Adrenal gland (tissue), 5 donors: ENCODE data around the gene GSTM4.

ENCODE experiments used
- POLR2A ChIP-seq, 2 donors: fragments of 450-650 bp; IDR thresholded peaks; one replicate each; pipeline ENCODE4 v1.6.1; 2017; ENCODE audit warnings: antibody characterized with exemption in 2 of 2, mild to moderate bottlenecking in 2 of 2, moderate library complexity in 1 of 2
- TF ChIP-seq, protein P1 (sequence below), 6 experiments: fragments of 450-650 bp in 4 of 6; fragments of 200-600 bp in 2 of 6; sonication (generic) in 1 of 6; IDR thresholded peaks; 1 replicate in 5 of 6; 2 replicates in 1 of 6; pipeline versions ENCODE4 v1.5.1 to v1.8.0; 2016 to 2021; ENCODE audit warnings: antibody characterized with exemption in 6 of 6, mild to moderate bottlenecking in 2 of 6, moderate library complexity in 1 of 6
- donor health status: DM: no; HTN: no; CAD: no.

DNA sequence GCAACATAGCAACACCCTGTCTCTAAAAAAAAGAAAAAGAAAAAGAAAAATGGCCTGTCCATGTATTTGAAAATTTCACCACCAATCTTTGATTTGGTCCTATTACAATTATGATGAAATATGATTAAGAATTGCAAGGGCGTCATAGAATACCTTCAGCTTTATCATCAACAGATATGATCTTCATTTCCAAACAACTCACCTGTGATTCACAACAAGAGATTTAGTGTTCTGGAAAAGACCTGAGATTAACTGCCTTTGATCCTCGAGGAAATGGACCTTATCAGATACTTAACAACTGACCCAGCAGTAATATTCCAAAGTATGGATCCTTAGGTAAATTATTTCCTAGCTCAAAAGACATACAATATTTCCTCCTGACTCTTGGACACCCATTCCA lies 3.5 kb upstream of the GSTM4 start:
- TF ChIP-seq, protein P1, sequence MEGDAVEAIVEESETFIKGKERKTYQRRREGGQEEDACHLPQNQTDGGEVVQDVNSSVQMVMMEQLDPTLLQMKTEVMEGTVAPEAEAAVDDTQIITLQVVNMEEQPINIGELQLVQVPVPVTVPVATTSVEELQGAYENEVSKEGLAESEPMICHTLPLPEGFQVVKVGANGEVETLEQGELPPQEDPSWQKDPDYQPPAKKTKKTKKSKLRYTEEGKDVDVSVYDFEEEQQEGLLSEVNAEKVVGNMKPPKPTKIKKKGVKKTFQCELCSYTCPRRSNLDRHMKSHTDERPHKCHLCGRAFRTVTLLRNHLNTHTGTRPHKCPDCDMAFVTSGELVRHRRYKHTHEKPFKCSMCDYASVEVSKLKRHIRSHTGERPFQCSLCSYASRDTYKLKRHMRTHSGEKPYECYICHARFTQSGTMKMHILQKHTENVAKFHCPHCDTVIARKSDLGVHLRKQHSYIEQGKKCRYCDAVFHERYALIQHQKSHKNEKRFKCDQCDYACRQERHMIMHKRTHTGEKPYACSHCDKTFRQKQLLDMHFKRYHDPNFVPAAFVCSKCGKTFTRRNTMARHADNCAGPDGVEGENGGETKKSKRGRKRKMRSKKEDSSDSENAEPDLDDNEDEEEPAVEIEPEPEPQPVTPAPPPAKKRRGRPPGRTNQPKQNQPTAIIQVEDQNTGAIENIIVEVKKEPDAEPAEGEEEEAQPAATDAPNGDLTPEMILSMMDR (IDR thresholded peaks at IDR 0.05), result no peak
- no peak for TF ChIP-seq POLR2A (IDR thresholded peaks at IDR 0.05)
